Cardiac muscle cell (in vitro differentiated cells and primary cell): ENCODE measurements around the gene NAP1L4. TPM values are rescaled to one million over a fixed set of nuclear protein-coding genes. Genes with fewer than 3 reads are reported as not detected.

Experiments used
- DNase-seq, 2 donors: peaks; one replicate each; pipeline versions ENCODE4 v3.0.0 to v3.0.0-alpha.2; 2010 to 2017; ENCODE audit warnings: low read depth in 1 of 2, low spot score in 1 of 2
- H3K27ac ChIP-seq: fragments of 200-600 bp; sonication (generic); 2 replicates; pipeline ENCODE4 v1.5.1; 2016
- H3K27me3 ChIP-seq: fragments of 200-600 bp; sonication (generic); 2 replicates; pipeline ENCODE4 v1.6.0; 2016; ENCODE audit warnings: control low read depth
- H3K36me3 ChIP-seq: fragments of 200-600 bp; sonication (generic); 2 replicates; pipeline ENCODE4 v1.5.1; 2016; ENCODE audit warnings: control low read depth
- H3K4me1 ChIP-seq: fragments of 200-600 bp; sonication (generic); 2 replicates; pipeline ENCODE4 v1.8.1; 2017; ENCODE audit warnings: low read depth, mild to moderate bottlenecking, mixed run types
- H3K4me3 ChIP-seq: fragments of 200-600 bp; sonication (generic); 2 replicates; pipeline ENCODE4 v1.5.1; 2016; ENCODE audit warnings: mild to moderate bottlenecking
- H3K9me3 ChIP-seq: fragments of 200-600 bp; sonication (generic); 2 replicates; pipeline ENCODE4 v1.5.1; 2017; ENCODE audit warnings: low read depth, mild to moderate bottlenecking, control low read depth
- polyA plus RNA-seq: library from polyadenylated mRNA; unstranded; fragments of >200 nt; fragmentation: Nextera tagmentation; extraction: Ambion mirVana; gene quantifications from 2 replicates; pipeline ENCODE4 v1.2.1, GENCODE V29; 2016
- total RNA-seq: library from RNA; depleted of rRNA; stranded (reverse); fragments of >200 nt; gene quantifications from 2 replicates; pipeline ENCODE4 v1.2.3, GENCODE V29; 2016
- TF ChIP-seq, protein P1 (sequence below): IDR thresholded peaks from 2 replicates; pipeline ENCODE4 v1.5.1; 2012; ENCODE audit warnings: low read depth, mild to moderate bottlenecking, low read length

NAP1L4 gene
- total and polyA plus RNA-seq, 2 experiments from 2014 or later: 132 to 254 TPM

DNA sequence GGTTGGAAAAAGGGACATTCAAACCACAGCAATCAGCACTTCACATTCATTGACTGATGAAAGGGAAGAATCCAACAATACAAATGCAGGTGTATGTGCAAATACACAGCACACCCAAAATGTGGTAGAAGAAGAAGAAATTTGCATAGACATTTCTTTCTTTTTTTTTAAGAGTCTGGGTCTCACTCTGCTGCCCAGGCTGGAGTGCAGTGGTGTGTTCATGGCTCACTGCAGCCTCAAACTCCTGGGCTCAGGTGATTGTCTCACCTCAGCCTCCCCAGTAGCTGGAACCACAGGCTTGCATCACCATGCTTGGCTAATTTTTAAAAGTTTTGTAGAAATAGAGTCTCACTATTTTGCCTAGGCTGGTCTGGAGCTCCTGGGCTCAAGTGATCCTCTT, 43.2 kb upstream of the NAP1L4 start:
- Histone ChIP-seq H3K9me3 (no peaks in the 10 kb centered on the region), H3K4me1 (no peaks in the 10 kb centered on the region), H3K4me3 (no peak overlapping the region), H3K27ac (no peak overlapping the region), H3K36me3 (peaks cover 23% of the 10 kb centered on the region), H3K27me3 (no peaks in the 10 kb centered on the region)
- TF ChIP-seq, protein P1, sequence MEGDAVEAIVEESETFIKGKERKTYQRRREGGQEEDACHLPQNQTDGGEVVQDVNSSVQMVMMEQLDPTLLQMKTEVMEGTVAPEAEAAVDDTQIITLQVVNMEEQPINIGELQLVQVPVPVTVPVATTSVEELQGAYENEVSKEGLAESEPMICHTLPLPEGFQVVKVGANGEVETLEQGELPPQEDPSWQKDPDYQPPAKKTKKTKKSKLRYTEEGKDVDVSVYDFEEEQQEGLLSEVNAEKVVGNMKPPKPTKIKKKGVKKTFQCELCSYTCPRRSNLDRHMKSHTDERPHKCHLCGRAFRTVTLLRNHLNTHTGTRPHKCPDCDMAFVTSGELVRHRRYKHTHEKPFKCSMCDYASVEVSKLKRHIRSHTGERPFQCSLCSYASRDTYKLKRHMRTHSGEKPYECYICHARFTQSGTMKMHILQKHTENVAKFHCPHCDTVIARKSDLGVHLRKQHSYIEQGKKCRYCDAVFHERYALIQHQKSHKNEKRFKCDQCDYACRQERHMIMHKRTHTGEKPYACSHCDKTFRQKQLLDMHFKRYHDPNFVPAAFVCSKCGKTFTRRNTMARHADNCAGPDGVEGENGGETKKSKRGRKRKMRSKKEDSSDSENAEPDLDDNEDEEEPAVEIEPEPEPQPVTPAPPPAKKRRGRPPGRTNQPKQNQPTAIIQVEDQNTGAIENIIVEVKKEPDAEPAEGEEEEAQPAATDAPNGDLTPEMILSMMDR: no peak
- no peak for DNase-seq

DNA sequence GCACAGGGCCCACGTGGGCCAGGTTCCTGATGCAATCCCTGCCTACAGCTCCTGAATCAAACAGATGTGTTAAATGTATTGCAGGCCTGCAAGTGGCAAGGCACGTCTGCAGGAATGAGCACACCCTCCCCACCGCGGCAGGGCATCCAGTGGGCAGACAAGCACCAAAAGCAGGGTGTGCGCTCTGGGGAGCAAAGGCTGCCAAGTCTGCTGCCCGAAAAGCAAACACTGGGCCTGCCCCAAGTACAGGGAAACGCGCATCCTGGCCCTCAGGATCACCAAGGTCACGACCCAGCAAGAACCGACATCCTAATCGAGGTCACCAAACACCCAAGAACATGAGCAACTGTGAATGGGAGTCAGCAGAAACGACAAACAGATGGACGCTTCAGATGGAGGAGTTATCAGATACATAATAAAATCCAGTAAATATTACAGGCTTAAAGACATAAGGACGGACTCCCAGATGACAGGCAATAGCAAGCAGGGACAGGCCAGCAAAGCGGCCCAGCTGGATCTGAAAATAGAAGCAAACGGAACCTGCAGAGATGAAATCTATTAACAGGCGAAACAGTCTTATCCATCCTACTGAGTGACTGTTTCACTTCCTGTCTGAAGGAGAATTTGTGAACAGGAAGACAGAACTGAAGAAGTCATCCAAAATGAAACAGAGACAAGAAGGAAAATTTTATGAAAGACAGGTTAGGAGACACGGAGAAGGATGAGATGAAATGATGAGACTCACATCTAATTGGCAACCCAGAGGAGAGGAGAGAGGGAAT, 38.4 kb upstream of the NAP1L4 start:
- Histone ChIP-seq H3K4me3 (no peak overlapping the region), H3K4me1 (no peaks in the 10 kb centered on the region), H3K36me3 (peaks cover 12% of the 10 kb centered on the region), H3K9me3 (no peaks in the 10 kb centered on the region), H3K27ac (no peak overlapping the region), H3K27me3 (no peaks in the 10 kb centered on the region)
- TF ChIP-seq, protein P1: no peak
- DNase-seq: no peak

DNA sequence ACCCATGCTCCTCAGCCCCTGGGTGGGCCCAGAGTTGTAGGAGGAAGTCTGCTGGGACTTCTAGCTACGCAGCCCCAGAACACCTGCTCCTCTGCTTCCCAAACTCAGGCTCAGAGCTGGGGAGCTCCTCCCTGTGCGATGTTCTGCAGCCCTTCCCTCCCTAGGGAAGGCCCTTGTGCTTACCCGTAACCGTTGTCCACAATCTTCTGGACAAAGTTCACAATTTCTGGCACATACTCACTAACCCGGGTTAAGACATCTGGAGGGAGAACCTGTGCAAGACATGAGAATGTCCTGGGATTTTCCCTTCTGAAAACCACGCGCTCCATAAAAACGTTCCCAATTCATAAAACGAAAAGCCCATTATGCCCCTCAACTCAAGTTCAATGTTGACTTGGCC, 36.7 kb upstream of the NAP1L4 start:
- H3K27me3 ChIP-seq: no peaks in the 10 kb centered on the region
- no peak overlapping the region for H3K4me3 ChIP-seq
- no peaks in the 10 kb centered on the region for H3K9me3 ChIP-seq
- H3K4me1 ChIP-seq: no peaks in the 10 kb centered on the region
- no peak overlapping the region for H3K27ac ChIP-seq
- DNase-seq: no peak
- TF ChIP-seq, protein P1: no peak
- peaks cover 16% of the 10 kb centered on the region for H3K36me3 ChIP-seq

DNA sequence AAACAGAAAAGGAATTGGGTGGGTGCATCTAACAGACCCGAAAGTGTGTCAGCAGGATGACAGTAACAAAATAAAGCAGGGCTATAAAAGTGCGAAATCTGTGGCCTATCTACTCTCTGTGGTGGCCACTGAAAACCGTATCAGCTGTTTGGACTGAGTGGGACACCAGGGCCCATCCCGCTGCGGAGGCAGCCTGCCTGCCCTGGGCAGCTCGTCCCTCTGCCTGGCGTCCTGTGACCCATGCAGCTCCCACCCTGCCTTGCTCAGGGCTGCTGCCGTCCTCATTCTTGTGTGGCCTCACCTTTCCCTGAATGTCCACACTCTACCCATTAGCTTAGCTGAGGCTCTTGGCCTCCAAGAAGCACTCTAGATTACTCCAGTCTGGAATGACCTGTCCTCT, 34.7 kb upstream of the NAP1L4 start:
- no peak overlapping the region for H3K4me3 ChIP-seq
- no peak overlapping the region for H3K27ac ChIP-seq
- DNase-seq: no peak
- H3K36me3 ChIP-seq: peaks cover 12% of the 10 kb centered on the region
- TF ChIP-seq, protein P1: no peak
- H3K4me1 ChIP-seq: no peaks in the 10 kb centered on the region
- H3K27me3 ChIP-seq: no peaks in the 10 kb centered on the region
- no peaks in the 10 kb centered on the region for H3K9me3 ChIP-seq

DNA sequence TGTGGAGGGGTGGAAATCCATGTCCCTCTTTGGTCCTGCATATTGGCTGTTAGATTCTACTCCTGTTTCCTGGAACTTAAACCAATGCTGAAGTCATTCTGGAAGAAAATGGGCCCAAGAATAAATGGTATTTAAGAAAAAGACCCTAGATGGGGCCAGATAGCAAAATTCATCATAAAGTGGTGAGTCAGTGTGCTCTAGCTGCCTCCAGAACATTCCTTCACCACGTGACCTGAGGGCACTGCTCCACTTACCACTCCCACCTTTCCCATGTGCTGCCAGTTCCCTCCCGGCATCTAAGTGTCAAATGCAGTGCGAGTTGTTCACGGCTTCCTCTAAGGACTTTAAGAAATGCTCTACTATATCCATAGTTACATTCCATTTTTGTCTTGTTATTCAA, 30.9 kb upstream of the NAP1L4 start:
- Histone ChIP-seq H3K9me3 (no peaks in the 10 kb centered on the region), H3K27ac (no peak overlapping the region), H3K4me1 (no peaks in the 10 kb centered on the region), H3K27me3 (no peaks in the 10 kb centered on the region), H3K36me3 (peaks cover 23% of the 10 kb centered on the region), H3K4me3 (no peak overlapping the region)
- peak in 1 of 2 donors; percentile 82 for DNase-seq
- TF ChIP-seq, protein P1: no peak
